Mucosa of stomach (tissue), 1 donor: ENCODE results near the gene TMEM240.

ENCODE experiments used
- H3K27me3 ChIP-seq: one replicate; pipeline ENCODE4 v1.7.0; 2013; ENCODE audit warnings: mild to moderate bottlenecking, low read length; ENCODE audit not compliant: control insufficient read depth, insufficient read depth
- H3K36me3 ChIP-seq: one replicate; pipeline ENCODE4 v1.7.0; 2013; ENCODE audit warnings: low read length; ENCODE audit not compliant: control insufficient read depth, insufficient read depth
- H3K4me1 ChIP-seq: one replicate; pipeline ENCODE4 v1.7.0; 2013; ENCODE audit warnings: mild to moderate bottlenecking, low read length; ENCODE audit not compliant: control insufficient read depth, insufficient read depth
- H3K4me3 ChIP-seq: one replicate; pipeline ENCODE4 v1.7.0; 2013; ENCODE audit warnings: low read length
- H3K9ac ChIP-seq: one replicate; pipeline ENCODE4 v1.7.0; 2013; ENCODE audit warnings: mild to moderate bottlenecking, low read length, moderate library complexity
- H3K9me3 ChIP-seq: one replicate; pipeline ENCODE4 v1.7.0; 2013; ENCODE audit warnings: mild to moderate bottlenecking, low read length, moderate library complexity; ENCODE audit not compliant: control insufficient read depth
- donor health status: Pancreatic carcinoma.

TMEM240 gene

GRCh38 chr1:1543706-1544099 is 3.3 kb upstream of the TMEM240 start:
- Histone ChIP-seq H3K9ac (no peak overlapping the region), H3K4me3 (no peak overlapping the region), H3K9me3 (no peaks in the 10 kb centered on the region), H3K27me3 (no peaks in the 10 kb centered on the region), H3K4me1 (peaks cover 8% of the 10 kb centered on the region), H3K36me3 (no peaks in the 10 kb centered on the region)

GRCh38 chr1:1542766-1543705 is 2.6 kb upstream of the TMEM240 start:
- Histone ChIP-seq H3K9me3 (no peaks in the 10 kb centered on the region), H3K27me3 (no peaks in the 10 kb centered on the region), H3K4me1 (peaks cover 8% of the 10 kb centered on the region), H3K9ac (no peak overlapping the region), H3K4me3 (no peak overlapping the region), H3K36me3 (no peaks in the 10 kb centered on the region)

- peaks cover 8% of the 10 kb centered on the region for H3K4me1 ChIP-seq
- H3K4me3 ChIP-seq: no peak overlapping the region
- no peak overlapping the region for H3K9ac ChIP-seq
- H3K27me3 ChIP-seq: no peaks in the 10 kb centered on the region
- H3K9me3 ChIP-seq: no peaks in the 10 kb centered on the region
- no peaks in the 10 kb centered on the region for H3K36me3 ChIP-seq
Observed at GRCh38 chr1:1541956-1542765, 1.7 kb upstream of the TMEM240 start.

DNA sequence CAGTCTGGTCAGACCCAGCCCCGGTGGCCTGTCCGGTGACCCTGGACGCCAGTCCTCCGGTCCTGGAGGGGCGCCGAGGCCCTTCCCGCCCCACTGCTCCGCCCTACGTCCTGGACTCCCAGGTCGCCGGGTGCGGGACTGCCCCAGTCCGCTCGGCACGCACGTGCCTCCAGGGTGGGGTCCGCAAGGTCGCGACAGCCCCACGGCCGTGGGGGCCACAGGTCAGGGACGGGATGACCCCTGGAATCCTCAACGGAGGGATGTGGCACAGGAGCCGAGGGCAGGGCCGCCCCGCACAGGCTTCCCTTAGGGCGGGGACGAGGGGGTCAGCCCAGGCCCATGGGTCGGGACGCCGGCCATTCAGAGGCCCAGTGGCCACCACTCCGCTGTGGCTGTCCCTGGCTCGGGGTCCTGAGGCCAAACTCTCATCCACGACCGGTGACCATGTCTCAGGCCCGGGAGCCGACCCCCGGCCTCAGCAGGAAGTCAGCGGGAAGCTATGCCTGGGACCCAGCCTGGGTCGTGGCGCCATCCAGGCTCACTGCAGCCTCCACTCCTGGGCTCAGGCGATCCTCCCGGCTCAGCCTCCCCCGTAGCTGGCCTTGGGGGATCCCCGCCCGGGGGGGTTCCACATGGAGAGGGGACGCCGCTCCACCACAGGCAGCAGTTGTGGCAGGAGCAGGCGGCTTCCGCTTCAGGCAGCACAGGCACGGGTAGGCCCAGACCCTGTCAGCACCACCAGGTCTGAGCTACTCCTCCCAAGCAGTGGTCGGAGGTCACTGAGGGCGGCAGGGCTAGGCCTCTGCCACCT is 599 bp upstream of the TMEM240 start:
- H3K36me3 ChIP-seq: no peaks in the 10 kb centered on the region
- no peak overlapping the region for H3K4me3 ChIP-seq
- peak overlapping the region; percentile 39 for H3K9ac ChIP-seq
- peaks cover 8% of the 10 kb centered on the region for H3K4me1 ChIP-seq
- H3K9me3 ChIP-seq: no peaks in the 10 kb centered on the region
- H3K27me3 ChIP-seq: no peaks in the 10 kb centered on the region

DNA sequence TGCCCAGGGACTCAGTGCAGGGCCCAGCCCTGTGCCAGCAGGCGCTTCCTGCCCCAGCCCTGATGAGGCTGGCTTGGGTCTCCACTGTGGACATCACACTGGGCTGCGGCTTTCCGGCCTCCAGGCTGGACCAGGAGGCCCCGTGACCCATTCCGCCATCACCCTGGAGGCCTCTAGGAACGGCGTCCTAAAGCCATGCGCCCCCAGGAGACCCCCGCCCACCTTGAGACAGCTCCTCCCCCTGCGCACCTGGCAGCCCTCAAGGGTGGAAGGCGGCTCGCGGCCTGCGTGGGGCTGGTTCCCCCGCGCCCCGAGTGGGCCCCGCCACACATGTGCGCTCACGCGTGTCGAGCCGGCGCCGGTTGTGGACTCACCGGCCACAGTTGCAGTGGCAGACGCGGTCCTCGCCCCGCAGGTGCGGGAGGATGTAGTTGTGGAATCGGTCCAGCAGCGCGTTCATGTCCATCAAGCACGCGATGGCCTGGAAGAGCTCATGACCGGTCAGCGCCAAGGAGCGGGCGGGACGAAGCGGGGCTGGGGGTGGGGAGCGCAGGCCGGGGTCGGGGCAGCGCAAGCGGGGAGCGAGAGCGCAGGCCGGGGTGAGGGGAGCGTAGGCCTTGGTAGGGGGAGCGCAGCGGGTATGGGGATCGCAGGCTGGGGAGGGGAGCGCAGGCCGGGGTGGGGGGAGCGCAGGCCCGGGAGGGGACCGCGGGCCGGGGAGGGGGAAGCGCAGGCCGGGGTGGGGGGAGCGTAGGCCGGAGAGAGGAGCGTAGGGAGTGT is 924 bp downstream of the TMEM240 start:
- H3K9ac ChIP-seq: no peak overlapping the region

GRCh38 chr1:1538989-1539309 is 1.5 kb downstream of the TMEM240 start:
- Histone ChIP-seq H3K9ac (no peak overlapping the region), H3K4me3 (no peak overlapping the region), H3K9me3 (no peaks in the 10 kb centered on the region), H3K27me3 (no peaks in the 10 kb centered on the region), H3K4me1 (peaks cover 8% of the 10 kb centered on the region), H3K36me3 (no peaks in the 10 kb centered on the region)

More for the DNA sequence above, 924 bp downstream of the TMEM240 start:
- Histone ChIP-seq H3K4me3 (no peak overlapping the region), H3K4me1 (peaks cover 8% of the 10 kb centered on the region), H3K9me3 (no peaks in the 10 kb centered on the region), H3K27me3 (no peaks in the 10 kb centered on the region), H3K36me3 (no peaks in the 10 kb centered on the region)

DNA sequence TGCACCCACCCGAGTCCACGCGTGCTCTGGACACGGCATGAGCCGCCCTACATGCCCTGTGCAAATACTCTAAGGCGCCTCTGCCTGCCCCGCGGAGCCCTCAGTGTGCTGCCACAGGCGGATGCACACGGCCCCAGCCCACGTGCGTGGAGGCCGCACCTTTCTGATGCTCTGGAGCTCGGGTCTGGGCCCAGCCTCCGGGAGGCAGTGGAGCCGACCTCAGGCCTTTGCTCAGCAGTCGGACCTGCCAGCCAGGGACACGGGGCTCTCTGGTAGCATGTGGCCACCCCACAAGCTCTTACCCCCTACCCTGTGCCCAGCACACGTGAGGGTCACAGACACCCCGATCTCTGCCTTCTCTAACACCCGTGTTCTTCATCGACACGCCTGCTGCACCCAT is 2.1 kb downstream of the TMEM240 start:
- H3K4me1 ChIP-seq: peaks cover 6% of the 10 kb centered on the region
- H3K9ac ChIP-seq: no peak overlapping the region
- no peaks in the 10 kb centered on the region for H3K36me3 ChIP-seq
- no peaks in the 10 kb centered on the region for H3K9me3 ChIP-seq
- no peaks in the 10 kb centered on the region for H3K27me3 ChIP-seq
- no peak overlapping the region for H3K4me3 ChIP-seq

- no peaks in the 10 kb centered on the region for H3K9me3 ChIP-seq
- no peak overlapping the region for H3K4me3 ChIP-seq
- no peaks in the 10 kb centered on the region for H3K36me3 ChIP-seq
- H3K9ac ChIP-seq: no peak overlapping the region
- H3K4me1 ChIP-seq: peaks cover 4% of the 10 kb centered on the region
- no peaks in the 10 kb centered on the region for H3K27me3 ChIP-seq
Observed at GRCh38 chr1:1537626-1538250, 2.7 kb downstream of the TMEM240 start.

GRCh38 chr1:1536938-1537546 is 3.4 kb downstream of the TMEM240 start:
- peaks cover 4% of the 10 kb centered on the region for H3K4me1 ChIP-seq
- no peak overlapping the region for H3K4me3 ChIP-seq
- no peaks in the 10 kb centered on the region for H3K9me3 ChIP-seq
- no peaks in the 10 kb centered on the region for H3K36me3 ChIP-seq
- no peak overlapping the region for H3K9ac ChIP-seq
- H3K27me3 ChIP-seq: no peaks in the 10 kb centered on the region

- H3K27me3 ChIP-seq: no peaks in the 10 kb centered on the region
- no peaks in the 10 kb centered on the region for H3K36me3 ChIP-seq
- no peaks in the 10 kb centered on the region for H3K9me3 ChIP-seq
- no peak overlapping the region for H3K4me3 ChIP-seq
- no peak overlapping the region for H3K9ac ChIP-seq
- H3K4me1 ChIP-seq: peaks cover 4% of the 10 kb centered on the region
Observed at GRCh38 chr1:1536019-1536937, 4.1 kb downstream of the TMEM240 start.
